GM19351 (cell line): ENCODE results near the gene RASIP1.
"Not testable (repeated sequence)": the region's sequence is repeated elsewhere in the genome, so short reads cannot be mapped to it uniquely, and the experiment has no call there.

Source experiments
- ATAC-seq: cut with Tn5 transposase; IDR thresholded peaks from one replicate; pipeline ENCODE4 v1.9.1; 2021; ENCODE audit warnings: mild to moderate bottlenecking, moderate library complexity; ENCODE audit not compliant: unreplicated experiment

Gene RASIP1, protein sequence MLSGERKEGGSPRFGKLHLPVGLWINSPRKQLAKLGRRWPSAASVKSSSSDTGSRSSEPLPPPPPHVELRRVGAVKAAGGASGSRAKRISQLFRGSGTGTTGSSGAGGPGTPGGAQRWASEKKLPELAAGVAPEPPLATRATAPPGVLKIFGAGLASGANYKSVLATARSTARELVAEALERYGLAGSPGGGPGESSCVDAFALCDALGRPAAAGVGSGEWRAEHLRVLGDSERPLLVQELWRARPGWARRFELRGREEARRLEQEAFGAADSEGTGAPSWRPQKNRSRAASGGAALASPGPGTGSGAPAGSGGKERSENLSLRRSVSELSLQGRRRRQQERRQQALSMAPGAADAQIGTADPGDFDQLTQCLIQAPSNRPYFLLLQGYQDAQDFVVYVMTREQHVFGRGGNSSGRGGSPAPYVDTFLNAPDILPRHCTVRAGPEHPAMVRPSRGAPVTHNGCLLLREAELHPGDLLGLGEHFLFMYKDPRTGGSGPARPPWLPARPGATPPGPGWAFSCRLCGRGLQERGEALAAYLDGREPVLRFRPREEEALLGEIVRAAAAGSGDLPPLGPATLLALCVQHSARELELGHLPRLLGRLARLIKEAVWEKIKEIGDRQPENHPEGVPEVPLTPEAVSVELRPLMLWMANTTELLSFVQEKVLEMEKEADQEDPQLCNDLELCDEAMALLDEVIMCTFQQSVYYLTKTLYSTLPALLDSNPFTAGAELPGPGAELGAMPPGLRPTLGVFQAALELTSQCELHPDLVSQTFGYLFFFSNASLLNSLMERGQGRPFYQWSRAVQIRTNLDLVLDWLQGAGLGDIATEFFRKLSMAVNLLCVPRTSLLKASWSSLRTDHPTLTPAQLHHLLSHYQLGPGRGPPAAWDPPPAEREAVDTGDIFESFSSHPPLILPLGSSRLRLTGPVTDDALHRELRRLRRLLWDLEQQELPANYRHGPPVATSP

DNA sequence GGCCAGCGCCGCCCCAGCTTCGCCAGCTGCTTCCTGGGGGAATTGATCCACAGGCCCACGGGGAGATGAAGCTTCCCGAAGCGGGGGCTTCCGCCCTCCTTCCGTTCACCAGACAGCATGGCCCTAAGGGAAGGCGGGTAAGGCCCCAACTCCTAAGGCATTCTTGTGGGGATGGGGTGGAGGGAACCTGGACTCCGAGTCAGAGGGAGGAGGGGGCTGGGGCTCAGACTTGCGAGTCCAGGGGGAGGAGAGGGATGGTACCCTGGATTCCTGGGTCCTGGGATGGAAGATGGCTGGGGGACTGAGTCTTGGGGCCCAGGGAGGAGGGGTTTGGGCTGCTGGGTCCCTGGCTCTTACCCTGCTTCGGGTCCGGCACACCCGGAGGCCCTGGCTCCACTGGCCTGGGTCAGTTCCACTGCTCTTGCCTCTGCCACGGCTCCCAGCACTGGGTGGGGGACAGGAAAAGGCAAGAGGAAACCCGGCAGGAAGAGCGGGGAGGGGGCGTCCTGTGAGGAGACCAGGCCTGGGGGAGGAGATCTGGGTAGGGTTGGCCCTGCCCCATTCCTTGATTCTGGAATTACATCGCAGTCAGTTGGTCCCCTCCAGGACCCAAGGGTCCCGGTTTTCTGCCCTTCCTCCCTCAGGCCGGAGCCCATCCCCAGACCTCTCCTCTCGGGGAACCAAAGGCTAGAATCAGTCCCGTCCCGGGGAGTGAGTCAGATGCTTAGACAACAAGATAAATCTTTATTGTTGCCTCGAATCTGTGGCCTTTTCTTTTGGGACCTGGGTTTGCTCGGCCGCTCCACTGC, at the start of gene RASIP1:
Gene RASIP1, minus strand, starts transcription at position 447 of the 809 bp plus-strand sequence. Its CDS starts 328 bp downstream, at position 119.
- ATAC-seq, result no peak

DNA sequence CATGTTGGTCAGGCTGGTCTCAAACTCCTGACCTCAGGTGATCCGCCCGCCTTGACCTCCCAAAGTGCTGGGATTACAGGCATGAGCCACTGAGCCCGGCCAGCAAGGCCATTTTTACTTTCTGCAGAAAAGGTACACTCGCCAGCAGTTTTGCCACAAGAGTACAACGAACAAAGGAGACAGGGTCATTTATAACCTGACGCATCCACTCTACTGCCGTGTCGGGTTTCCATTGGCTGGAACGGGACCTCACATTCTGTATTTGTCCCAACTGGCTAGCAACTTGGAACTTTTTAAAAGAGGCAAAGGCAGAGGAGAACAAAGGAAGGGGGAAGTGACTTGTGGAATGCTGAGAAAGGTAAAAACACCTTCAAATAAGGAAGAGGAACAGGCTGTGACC, 46.9 kb upstream of the RASIP1 start:
- not testable (repeated sequence) for ATAC-seq

DNA sequence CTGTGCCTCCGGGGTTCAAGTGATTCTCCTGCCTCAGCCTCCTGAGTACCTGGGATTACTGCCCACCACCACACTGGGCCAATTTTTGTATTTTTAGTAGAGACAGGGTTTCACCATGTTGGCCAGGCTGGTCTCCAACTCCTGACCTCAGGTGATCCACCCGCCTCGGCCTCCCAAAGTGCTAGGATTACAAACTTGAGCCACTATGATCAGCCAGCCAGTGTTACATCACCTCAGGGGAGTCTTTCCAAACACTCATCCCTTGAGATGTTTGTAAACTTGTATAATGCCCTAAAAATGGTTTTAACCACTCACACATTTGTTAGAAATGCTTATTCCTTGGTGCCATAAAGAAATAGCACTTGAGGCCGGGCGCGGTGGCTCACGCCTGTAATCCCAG, 46.0 kb upstream of the RASIP1 start:
- ATAC-seq, result not testable (repeated sequence)

DNA sequence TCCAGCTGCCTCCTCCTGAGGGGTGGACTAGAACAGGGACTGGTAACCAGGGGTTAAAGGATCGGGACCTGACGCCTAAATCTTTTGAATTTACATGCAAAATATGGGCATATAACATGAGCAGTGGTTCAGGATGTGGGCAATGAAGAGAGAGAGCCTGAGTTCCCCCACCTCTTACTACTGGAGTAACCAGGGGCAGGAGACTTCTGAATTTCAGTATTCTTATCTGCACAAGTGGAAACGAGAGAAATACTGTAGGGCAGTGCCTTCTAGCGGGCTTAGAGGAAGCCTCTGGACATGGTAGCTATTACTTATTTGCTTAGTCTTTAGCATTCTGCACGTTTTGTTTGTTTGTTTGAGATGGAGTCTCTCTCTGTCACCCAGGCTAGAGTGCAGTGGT, 44.1 kb upstream of the RASIP1 start:
- no peak for ATAC-seq

DNA sequence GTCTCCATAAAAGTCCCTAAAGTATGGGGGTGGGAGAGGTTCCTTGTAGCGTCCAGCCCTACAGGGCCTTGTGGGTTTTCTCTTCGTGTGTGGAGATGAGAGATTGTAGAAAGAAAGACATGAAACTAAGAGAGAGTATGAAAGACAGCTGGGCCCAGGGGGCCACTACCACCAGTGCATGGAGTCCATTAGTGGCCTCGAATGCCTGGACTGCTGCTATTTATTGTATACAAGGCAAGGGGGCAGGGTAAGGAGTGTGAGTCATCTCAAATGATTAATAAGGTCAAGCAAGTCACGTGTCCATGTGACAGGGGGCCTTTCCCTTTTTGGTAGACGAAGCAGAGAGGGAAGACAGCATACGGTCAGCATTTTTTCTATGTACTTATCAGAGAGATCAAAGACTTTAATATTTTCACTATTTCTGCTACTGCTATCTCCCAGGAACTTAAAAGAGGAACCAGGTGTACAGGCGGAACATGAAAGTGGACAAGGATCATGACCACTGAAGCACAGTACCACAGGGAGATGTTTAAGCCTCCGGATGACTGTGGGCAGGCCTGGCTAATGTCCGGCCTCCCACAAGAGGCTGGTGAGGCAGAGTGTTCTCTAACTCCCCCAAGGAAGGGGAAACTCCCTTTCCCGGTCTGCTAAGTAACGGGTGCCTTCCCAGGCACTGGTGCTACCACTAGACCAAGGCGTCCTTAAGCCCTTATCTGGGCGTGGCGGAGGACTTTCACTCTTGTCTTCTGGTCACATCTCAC, 40.4 kb upstream of the RASIP1 start:
- ATAC-seq, result no peak

DNA sequence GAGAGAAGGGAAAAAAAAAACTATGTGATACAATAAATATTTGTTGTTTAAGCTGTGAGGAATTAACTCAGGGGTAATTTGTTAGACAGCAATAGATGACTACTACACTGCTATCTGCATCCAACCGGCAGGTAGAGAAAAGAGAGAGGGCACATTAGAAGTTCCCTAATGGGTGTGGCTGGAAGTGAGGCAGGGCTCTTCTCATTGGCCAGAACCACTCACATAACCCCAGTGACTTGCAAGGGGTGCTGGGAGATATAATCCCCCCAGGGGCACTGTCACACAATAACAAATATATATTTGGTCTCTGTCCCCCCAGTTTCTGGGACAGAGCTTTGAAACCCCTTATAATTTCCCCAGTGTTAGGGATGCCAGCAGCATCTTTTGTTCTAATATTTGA, 39.2 kb upstream of the RASIP1 start:
- ATAC-seq, result no peak

DNA sequence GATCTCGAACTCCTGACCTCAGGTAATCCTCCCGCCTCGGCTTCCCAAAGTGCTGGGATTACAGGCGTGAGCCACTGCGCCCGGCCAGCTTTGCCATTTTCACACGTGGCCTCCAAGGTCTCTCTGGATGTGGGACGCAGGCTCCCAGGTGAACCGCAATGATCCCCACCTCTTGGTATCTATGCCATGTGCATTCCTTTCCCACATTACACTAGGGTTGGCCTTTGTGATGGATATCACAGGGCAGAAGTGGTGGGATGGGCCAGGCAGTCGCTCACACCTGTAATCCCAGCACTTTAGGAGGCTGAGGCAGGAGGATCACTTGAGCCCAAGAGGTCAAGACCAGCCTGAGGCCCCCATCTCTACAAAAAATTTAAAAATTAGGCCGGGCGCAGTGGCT, 37.3 kb upstream of the RASIP1 start:
- no peak for ATAC-seq

DNA sequence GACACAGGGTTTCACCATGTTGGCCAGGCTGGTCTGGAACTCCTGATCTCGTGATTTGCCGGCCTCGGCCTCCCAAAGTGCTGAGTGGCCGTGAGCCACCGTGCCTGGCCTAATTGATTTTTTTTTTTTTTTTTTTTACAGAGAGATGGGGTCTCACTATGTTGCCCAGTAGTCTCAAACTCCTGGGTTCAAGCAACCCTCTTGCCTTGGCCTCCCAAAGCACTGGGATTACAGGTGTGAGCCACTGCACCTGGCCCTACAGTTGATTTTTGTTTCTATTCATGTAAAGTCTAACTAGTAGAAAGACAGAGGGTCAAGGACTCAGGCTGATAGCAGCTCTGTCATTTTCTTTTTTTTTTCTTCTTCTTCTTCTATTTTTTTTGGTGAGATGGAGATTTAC, 36.7 kb upstream of the RASIP1 start:
- no peak for ATAC-seq

DNA sequence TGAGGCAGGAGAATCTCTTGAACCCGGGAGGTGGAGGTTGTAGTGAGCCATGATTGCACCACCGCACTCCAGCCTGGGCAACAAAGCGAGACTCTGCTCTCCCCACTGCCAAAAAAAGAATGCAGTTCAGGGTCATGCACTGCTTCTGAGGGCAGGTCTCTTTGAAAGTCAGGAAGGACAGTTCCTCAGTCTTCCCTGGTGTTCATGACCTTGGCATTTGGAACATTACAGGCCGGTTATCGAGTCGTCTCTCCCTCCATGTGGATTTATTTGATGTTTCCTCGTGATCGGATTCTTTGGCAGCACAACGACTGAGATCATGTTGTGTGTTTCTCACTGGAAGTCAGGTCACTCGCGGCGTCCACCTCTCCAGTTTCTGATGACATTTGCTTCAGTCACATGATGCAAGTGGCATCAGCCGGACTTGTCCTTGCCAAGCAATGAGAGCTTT, 32.1 kb upstream of the RASIP1 start:
- ATAC-seq, result no peak

DNA sequence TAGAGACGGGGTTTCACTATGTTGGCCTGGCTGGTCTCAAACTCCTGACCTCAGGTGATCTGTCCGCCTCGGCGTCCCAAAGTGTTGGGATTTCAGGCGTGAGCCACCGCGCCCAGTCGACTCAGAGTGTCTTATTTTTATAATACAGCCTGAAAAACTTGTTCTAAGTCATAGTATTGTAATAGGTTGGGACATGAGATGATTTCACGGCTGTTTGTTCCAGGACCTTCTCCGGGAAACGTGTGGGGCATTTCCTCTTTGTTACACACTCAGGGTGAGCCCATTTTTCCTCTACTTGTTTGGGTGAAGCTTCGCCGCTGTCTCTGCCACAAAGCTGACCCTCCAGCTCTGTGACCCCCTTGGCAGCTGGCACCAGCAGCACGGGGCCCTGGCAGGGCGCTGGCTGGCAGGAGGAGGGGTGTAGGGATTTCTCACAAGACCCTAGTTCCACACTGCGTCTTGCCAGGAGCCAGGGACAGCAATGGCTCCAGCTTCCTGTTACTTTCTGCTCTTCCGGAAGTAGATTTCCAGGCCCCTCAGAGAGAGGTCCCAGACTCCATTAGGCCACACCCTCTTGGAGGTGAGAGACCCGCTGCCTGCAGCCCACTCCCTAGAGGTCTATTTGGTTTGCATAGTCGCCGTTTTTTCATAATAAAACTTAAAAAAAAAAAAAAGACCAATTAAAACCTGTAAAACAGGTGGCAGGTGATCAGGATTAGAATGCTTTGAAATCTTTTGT, 30.5 kb upstream of the RASIP1 start:
- ATAC-seq, result no peak

DNA sequence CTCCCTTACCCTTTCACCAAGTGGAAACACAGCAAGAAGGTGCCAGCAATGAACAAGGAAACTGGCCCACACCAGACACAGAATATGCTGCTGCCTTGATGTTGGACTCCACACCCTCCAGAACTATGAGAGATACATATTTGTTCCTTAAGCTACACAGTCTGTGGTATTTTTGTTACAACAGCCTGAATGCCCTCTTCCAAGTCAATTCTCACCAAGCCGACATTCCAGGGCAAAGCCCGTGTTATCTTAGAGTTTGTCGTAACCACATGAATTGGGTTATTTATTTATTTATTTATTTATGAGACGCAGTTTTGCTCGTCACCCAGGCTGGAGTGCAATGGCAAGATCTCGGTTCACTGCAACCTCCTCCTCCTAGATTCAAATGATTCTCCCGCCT, 29.9 kb upstream of the RASIP1 start:
- ATAC-seq, result no peak

DNA sequence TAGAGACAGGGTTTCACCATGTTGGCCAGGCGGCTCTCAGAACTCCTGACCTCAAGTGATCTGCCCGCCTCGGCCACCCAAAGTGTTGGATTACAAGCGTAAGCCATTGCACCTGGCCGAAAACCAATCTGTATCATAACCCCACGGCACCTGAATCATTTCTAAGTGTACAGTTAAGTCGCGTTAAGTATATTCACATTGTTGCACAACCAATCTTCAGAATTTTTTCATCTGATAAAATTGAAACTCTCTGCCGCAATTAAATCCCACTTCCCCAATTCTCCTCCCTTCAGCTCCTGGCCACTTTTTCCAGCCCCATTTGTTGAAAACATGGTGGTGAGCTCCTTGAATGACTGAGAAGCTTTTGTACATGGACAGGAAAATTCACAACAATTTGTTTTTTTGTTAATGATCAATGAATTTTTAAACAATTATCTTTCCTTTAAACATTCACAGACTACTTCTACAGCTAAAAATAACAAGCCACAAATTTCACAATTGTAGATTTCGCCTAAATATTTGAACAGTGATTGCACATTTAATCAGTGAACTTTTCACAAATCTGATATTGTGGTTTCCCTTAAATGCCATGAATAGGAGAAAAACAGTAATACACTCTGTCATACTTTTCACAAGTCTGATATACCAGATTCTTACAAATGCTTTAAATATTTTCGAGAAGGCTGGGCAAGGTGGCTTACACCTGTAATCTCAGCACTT, 28.7 kb upstream of the RASIP1 start:
- ATAC-seq, result no peak

DNA sequence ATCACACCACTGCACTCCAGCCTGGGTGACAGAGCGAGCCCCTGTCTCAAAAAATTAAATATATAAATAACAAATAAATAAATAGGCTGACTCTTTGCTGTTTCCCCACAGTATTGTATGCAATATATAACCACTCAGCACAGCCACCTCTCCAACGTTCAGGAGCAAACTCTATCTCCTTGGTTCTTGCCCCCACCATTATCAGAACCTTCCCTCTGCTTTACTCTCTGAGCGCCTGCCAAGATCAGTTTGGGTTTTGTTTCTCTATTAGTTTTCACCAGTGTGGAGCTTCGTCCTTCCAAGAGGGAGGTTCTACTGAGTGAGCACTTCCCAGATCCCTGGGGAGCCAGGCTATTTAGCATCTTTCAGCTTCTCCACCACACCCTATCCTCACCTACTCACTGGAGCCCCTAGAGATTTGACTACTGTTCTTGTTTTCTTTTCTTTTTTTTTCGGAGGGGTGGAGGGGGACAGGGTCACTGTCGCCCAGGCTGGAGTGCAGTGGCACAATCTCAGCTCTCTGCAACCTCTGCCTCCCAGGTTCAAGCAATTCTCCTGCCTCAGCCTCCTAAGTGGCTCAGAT, 27.9 kb upstream of the RASIP1 start:
- not testable (repeated sequence) for ATAC-seq

DNA sequence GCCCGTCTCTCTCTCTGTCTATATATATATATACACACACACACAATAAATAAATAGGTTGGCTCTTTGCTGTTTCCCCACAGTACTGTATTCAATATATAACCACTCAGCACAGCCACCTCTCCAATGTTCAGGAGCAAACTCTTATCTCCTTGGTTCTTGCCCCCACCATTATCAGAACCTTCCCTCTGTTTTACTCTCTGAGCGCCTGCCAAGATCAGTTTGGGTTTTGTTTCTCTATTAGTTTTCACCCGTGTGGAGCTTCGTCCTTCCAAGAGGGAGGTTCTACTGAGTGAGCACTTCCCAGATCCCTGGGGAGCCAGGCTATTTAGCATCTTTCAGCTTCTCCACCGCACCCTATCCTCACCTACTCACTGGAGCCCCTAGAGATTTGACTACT, 25.4 kb upstream of the RASIP1 start:
- not testable (repeated sequence) for ATAC-seq

DNA sequence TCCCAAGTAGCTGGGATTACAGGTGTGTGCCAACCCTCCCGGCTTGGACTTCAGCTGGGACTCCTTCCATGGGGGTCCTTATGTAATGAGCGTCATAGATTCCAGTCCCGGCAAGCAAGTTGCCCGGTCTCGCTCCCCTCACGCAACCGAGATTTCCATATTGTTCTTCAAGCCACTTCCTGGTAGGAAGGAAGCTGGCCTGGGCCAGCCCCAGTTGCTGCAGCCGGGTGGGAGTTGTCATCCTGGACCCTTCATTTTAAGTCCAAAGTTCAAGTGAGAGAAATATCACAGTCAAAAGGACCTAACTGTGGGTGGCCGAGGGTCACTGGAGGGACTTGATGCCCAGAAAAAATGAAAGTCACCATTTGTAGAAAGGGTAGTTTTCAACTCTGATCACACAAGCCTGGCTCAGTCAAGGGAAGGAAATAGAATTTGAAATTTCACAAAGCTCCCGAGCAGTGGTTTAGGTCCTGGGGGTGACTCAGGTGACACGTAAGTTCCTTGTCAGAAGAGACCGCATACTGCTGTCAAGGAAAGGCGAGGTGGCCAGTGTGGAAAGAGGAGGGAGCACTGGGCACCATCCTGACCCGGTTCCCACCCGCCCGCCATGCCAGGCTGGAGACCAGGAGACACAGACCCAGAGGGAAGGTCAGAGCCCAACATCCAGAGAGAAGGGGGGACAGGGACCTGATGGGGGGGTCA, 20.2 kb upstream of the RASIP1 start:
- no peak for ATAC-seq

DNA sequence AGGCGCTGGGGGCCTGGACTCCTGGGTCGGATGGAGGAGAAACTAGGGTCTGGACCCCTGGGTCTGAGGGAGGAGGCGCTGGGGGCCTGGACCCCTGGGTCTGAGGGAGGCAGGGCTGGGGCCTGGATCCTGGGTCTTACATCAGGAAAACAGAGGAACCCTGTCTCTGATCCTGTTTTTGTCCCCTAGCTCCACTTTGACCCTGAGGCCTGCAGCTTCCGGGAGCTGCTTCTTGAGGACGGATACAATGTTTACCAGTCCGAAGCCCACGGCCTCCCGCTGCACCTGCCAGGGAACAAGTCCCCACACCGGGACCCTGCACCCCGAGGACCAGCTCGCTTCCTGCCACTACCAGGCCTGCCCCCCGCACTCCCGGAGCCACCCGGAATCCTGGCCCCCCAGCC, 17.3 kb upstream of the RASIP1 start:
- no peak for ATAC-seq

DNA sequence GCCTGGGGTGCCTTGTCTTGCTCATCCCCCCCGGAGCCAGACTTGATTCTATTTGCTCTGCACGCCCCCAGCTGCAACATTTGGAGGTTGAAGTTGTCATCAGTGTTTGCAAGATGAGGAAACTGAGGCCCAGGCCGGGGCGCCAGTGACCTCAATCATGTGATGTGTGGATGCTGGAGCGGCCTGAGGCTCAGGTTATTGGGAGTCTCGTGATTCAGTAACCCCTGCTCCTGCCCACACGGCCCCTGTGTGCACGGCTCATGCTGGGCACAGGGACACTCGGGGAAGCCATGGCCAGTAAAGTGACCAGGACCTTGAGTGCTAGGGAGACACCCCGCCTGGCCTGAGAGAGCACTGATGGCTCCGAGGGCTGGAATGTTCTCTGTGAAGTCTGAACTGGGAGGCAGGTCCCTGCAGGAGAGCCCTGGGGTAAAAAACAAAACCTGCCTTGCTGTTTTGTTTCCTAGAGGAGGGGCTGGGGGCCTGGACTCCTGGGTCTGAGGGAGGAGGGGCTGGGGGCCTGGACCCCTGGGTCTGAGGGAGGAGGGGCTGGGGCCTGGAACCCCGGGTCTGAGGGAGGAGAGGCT, 16.8 kb upstream of the RASIP1 start:
- no peak for ATAC-seq
